ENCODE data around the gene RFXANK. TPM values are rescaled to one million over a fixed set of nuclear protein-coding genes. Genes with fewer than 3 reads are reported as not detected.

RFXANK gene
- total and polyA plus RNA-seq, 3 experiments from 2014 or later: 71.2 to 101 (median 98.4) TPM

DNA sequence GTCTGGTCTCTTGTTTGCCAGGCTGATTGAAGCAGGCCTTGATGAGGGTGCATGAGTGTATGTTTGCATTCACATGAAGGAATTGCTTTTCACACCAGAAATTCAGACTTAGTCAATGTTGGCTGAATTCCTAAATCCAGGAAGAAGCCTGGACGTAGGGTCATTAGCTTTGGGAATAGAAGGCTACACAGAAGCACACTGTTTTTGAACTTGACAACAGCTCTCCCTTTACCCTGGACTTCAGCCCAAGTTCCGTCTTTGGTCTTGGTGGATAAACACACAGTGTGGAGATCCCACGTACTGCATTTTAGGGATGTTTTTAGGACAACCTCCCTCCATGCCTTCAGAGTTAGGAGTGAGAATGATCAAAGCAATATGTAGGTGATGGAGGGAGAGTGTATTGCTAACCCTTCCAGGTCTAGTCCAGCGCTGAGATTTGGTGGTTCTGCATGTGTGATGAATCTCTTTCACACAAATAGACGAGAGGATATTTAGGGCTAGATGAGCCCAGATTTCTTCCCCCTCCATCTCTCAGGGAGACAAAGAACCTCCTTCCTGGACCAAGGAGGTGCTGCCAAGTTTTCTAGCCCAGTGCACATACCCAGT, 58.2 kb downstream of the RFXANK start:
- Histone ChIP-seq H3K4me3 (ENCODE audit: low read length) (no peak overlapping the region), H3K36me3 (ENCODE audit: insufficient read depth, low read length) (no peaks in the 10 kb centered on the region), H3K9me3 (ENCODE audit: low read length) (no peaks in the 10 kb centered on the region), H3K27me3 (ENCODE audit: insufficient read depth, low read length, poor library complexity, severe bottlenecking) (peaks cover 5% of the 10 kb centered on the region), H3K27ac (ENCODE audit: low read depth, low read length) (no peak overlapping the region), H3K4me1 (ENCODE audit: insufficient read depth, low read length) (no peaks in the 10 kb centered on the region)
- Mint-ChIP-seq H3K36me3 (peaks cover 0 to 2% (median 0%) of the 10 kb centered on the region in 3 donors), H3K4me3 (no peak overlapping the region), H3K27me3 (peaks cover 27 to 60% of the 10 kb centered on the region in 2 donors), H3K27ac (no peak overlapping the region), H3K4me1 (no peaks in the 10 kb centered on the region), H3K9me3 (no peaks in the 10 kb centered on the region)
- ChIA-PET POLR2A (interaction anchor here (0.6 kb wide), 1 partner anchor 18 kb away, joined by 4 read pairs; no protein-coding TSS in a partner anchor), CTCF (no interaction called here)
- no peak for DNase-seq

Other genes with a start within 250 kb of the RFXANK start
- 10 to 100 TPM; 77.6 to 81.2 TPM for gene SUGP2, start 158.7 kb upstream of the RFXANK start, total RNA-seq
- gene SUGP2, start 158.7 kb upstream of the RFXANK start, polyA plus RNA-seq: 10.0 TPM
- 10 to 100 TPM; 57.6 to 61.9 TPM for gene ARMC6, start 158.7 kb upstream of the RFXANK start, total RNA-seq
- gene ARMC6, start 158.7 kb upstream of the RFXANK start, polyA plus RNA-seq: 34.1 TPM
- 10 to 100 TPM; 10.4 to 11.3 TPM for gene SLC25A42, start 128.3 kb upstream of the RFXANK start, total RNA-seq
- gene SLC25A42, start 128.3 kb upstream of the RFXANK start, polyA plus RNA-seq: 19.3 TPM
- 10 to 100 TPM; 27.7 to 30.6 TPM for gene TMEM161A, start 53.8 kb upstream of the RFXANK start, total RNA-seq
- 30.1 TPM for gene TMEM161A, start 53.8 kb upstream of the RFXANK start, polyA plus RNA-seq
- gene MEF2B, start 22.0 kb upstream of the RFXANK start, total RNA-seq: 1 to 10 TPM; 1.5 to 2.0 TPM
- not detected for gene MEF2B, start 22.0 kb upstream of the RFXANK start, polyA plus RNA-seq
- 10 to 100 TPM; 37.3 to 40.1 TPM for gene BORCS8, start 106 bp upstream of the RFXANK start, total RNA-seq
- gene BORCS8, start 106 bp upstream of the RFXANK start, polyA plus RNA-seq: 18.7 TPM
- gene NR2C2AP, start 11.2 kb downstream of the RFXANK start, total RNA-seq: 10 to 100 TPM; 59.5 to 60.7 TPM
- 35.4 TPM for gene NR2C2AP, start 11.2 kb downstream of the RFXANK start, polyA plus RNA-seq
- gene NCAN, start 19.7 kb downstream of the RFXANK start, total RNA-seq: under 1 TPM in 1 of 2 experiments, not detected in 1; 0.04 TPM
- gene NCAN, start 19.7 kb downstream of the RFXANK start, polyA plus RNA-seq: not detected
- not detected for gene TM6SF2, start 81.0 kb downstream of the RFXANK start, total RNA-seq
- not detected for gene TM6SF2, start 81.0 kb downstream of the RFXANK start, polyA plus RNA-seq
- gene SUGP1, start 128.3 kb downstream of the RFXANK start, total RNA-seq: 10 to 100 TPM; 64.7 to 65.9 TPM
- gene SUGP1, start 128.3 kb downstream of the RFXANK start, polyA plus RNA-seq: 40.8 TPM
- 10 to 100 TPM; 52.3 to 59.4 TPM for gene MAU2, start 128.6 kb downstream of the RFXANK start, total RNA-seq
- gene MAU2, start 128.6 kb downstream of the RFXANK start, polyA plus RNA-seq: 27.6 TPM
- 100 to 1,000 TPM; 176 to 182 TPM for gene GATAD2A, start 213.4 kb downstream of the RFXANK start, total RNA-seq
- 46.9 TPM for gene GATAD2A, start 213.4 kb downstream of the RFXANK start, polyA plus RNA-seq